HepG2 (cell line): ENCODE data around the gene DDAH1. TPM values are rescaled to one million over a fixed set of nuclear protein-coding genes. Genes with fewer than 3 reads are reported as not detected.
A peak's percentile ranks its signal among the peaks of the same experiment; 100 is the strongest.

Experiments
- ATM ChIP-seq: fragments of 450-650 bp; IDR thresholded peaks from 2 replicates; pipeline ENCODE4 v1.7.1; 2017; ENCODE audit warnings: mild to moderate bottlenecking, borderline replicate concordance
- BCL6 ChIP-seq: IDR thresholded peaks from 2 replicates; pipeline ENCODE4 v1.6.1; 2016; ENCODE audit warnings: missing genetic modification reagents, missing compliant biosample characterization
- CAMTA2 ChIP-seq: sonication (generic); formaldehyde crosslinking; IDR thresholded peaks from 2 replicates; pipeline ENCODE4 v1.4.0; 2020; ENCODE audit warnings: mild to moderate bottlenecking, missing genetic modification reagents, borderline replicate concordance
- CEBPB ChIP-seq: IDR thresholded peaks from 2 replicates; pipeline ENCODE4 v1.6.1; 2011; ENCODE audit warnings: low read depth, low read length, improper control_type of control experiment, borderline replicate concordance
- ETV6 ChIP-seq: sonication (generic); formaldehyde crosslinking; conservative IDR thresholded peaks from 2 replicates; pipeline ENCODE4 v1.4.0; 2020; ENCODE audit warnings: missing genetic modification reagents
- HOXA7 ChIP-seq: sonication (generic); formaldehyde crosslinking; IDR thresholded peaks from 2 replicates; pipeline ENCODE4 v1.8.1; 2022; ENCODE audit warnings: mild to moderate bottlenecking, missing genetic modification reagents, moderate library complexity
- NAIF1 ChIP-seq: sonication (generic); formaldehyde crosslinking; IDR thresholded peaks from 2 replicates; pipeline ENCODE4 v1.5.0; 2020; ENCODE audit warnings: mild to moderate bottlenecking, missing genetic modification reagents, borderline replicate concordance
- NRL ChIP-seq: sonication (generic); formaldehyde crosslinking; IDR thresholded peaks from 2 replicates; pipeline ENCODE4 v1.5.0; 2020; ENCODE audit warnings: missing genetic modification reagents, mild to moderate bottlenecking, moderate library complexity, borderline replicate concordance
- PAF1 ChIP-seq: IDR thresholded peaks from 2 replicates; pipeline ENCODE4 v1.6.1; 2016; ENCODE audit warnings: missing genetic modification reagents, missing compliant biosample characterization
- PHF8 ChIP-seq: sonication (generic); formaldehyde crosslinking; IDR thresholded peaks from 2 replicates; pipeline ENCODE4 v1.5.0; 2020; ENCODE audit warnings: missing genetic modification reagents
- RBM22 ChIP-seq: fragments of 200-400 bp; formaldehyde crosslinking; optimal IDR thresholded peaks from 2 replicates; pipeline ENCODE3; 2017; ENCODE audit warnings: mild to moderate bottlenecking, low read length, moderate library complexity
- SALL1 ChIP-seq: sonication (generic); formaldehyde crosslinking; IDR thresholded peaks from 2 replicates; pipeline ENCODE4 v1.8.0; 2022; ENCODE audit warnings: mild to moderate bottlenecking, missing genetic modification reagents
- SRSF9 ChIP-seq: fragments of 200-400 bp; formaldehyde crosslinking; IDR thresholded peaks from 2 replicates; pipeline ENCODE4 v1.6.1; 2018; ENCODE audit warnings: borderline replicate concordance, mild to moderate bottlenecking, low read depth, low read length; ENCODE audit not compliant: insufficient read depth, poor library complexity, severe bottlenecking
- SSRP1 ChIP-seq: IDR thresholded peaks from 2 replicates; pipeline ENCODE4 v1.6.1; 2016; ENCODE audit warnings: control low read depth
- TAF1 ChIP-seq: sonication (generic); formaldehyde crosslinking; IDR thresholded peaks from 2 replicates; pipeline ENCODE4 v1.4.0; 2020; ENCODE audit warnings: missing genetic modification reagents
- ZFP41 ChIP-seq: sonication (generic); formaldehyde crosslinking; IDR thresholded peaks from 2 replicates; pipeline ENCODE4 v1.4.0; 2020; ENCODE audit warnings: mild to moderate bottlenecking, missing genetic modification reagents, borderline replicate concordance
- ZHX2 ChIP-seq, 2 experiments: sonication (generic) in 1 of 2; formaldehyde crosslinking in 1 of 2; IDR thresholded peaks; 2 replicates each; pipeline versions ENCODE4 v1.6.1 to v1.9.0; 2014 to 2022; ENCODE audit warnings: antibody characterized with exemption in 1 of 2, borderline replicate concordance in 1 of 2, inconsistent platforms in 1 of 2, low read depth in 1 of 2, missing genetic modification reagents in 1 of 2
- ZNF746 ChIP-seq: sonication (generic); formaldehyde crosslinking; IDR thresholded peaks from 2 replicates; pipeline ENCODE4 v1.8.0; 2022; ENCODE audit warnings: mild to moderate bottlenecking, missing genetic modification reagents
- polyA plus RNA-seq, 8 experiments: library from polyadenylated mRNA; depleted of rRNA in 3 of 8; stranded (reverse) in 7 of 8; unstranded in 1 of 8; fragments of >200 nt; fragmentation: Illumina TruSeq in 4 of 8; extraction: Trizol in 4 of 8; gene quantifications; 2 replicates each; pipeline versions ENCODE4 v1.2.1 to v1.2.3, GENCODE V29; 2011 to 2016; ENCODE audit warnings: low read depth in 4 of 8, missing spikeins in 1 of 8, mixed read lengths in 1 of 8; ENCODE audit not compliant: insufficient read depth in 1 of 8
- total RNA-seq, 5 experiments: library from RNA; depleted of rRNA; stranded (reverse); fragments of >200 nt; fragmentation: Illumina TruSeq; extraction: Trizol; gene quantifications; 2 replicates each; pipeline ENCODE4 v1.2.3, GENCODE V29; 2016; ENCODE audit warnings: low read depth in 1 of 5
- TF ChIP-seq, protein P1 (sequence below): sonication (generic); formaldehyde crosslinking; IDR thresholded peaks from 2 replicates; pipeline ENCODE4 v1.4.0; 2020; ENCODE audit warnings: missing genetic modification reagents, borderline replicate concordance

DDAH1 gene
- total and polyA plus RNA-seq, 2 of the 13 experiments (the other 11 are each of a cell fraction or from before 2014, with no cell fraction given) = 39.7 to 64.4 TPM

- TF ChIP-seq, protein P1, sequence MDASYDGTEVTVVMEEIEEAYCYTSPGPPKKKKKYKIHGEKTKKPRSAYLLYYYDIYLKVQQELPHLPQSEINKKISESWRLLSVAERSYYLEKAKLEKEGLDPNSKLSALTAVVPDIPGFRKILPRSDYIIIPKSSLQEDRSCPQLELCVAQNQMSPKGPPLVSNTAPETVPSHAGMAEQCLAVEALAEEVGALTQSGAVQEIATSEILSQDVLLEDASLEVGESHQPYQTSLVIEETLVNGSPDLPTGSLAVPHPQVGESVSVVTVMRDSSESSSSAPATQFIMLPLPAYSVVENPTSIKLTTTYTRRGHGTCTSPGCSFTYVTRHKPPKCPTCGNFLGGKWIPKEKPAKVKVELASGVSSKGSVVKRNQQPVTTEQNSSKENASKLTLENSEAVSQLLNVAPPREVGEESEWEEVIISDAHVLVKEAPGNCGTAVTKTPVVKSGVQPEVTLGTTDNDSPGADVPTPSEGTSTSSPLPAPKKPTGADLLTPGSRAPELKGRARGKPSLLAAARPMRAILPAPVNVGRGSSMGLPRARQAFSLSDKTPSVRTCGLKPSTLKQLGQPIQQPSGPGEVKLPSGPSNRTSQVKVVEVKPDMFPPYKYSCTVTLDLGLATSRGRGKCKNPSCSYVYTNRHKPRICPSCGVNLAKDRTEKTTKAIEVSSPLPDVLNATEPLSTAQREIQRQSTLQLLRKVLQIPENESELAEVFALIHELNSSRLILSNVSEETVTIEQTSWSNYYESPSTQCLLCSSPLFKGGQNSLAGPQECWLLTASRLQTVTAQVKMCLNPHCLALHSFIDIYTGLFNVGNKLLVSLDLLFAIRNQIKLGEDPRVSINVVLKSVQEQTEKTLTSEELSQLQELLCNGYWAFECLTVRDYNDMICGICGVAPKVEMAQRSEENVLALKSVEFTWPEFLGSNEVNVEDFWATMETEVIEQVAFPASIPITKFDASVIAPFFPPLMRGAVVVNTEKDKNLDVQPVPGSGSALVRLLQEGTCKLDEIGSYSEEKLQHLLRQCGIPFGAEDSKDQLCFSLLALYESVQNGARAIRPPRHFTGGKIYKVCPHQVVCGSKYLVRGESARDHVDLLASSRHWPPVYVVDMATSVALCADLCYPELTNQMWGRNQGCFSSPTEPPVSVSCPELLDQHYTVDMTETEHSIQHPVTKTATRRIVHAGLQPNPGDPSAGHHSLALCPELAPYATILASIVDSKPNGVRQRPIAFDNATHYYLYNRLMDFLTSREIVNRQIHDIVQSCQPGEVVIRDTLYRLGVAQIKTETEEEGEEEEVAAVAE = peak; percentile 36; the same call in 1 of the 2 replicates
- TF ChIP-seq SRSF9 (no peak), NRL (CRISPR knock-in tag) (0 out of 2 replicates have a peak, but pooled peaks have one; percentile 36), SALL1 (CRISPR knock-in tag) (peak; percentile 81), HOXA7 (CRISPR knock-in tag) (no peak), ZFP41 (CRISPR knock-in tag) (no peak), PAF1 (CRISPR knock-in tag) (no peak), TAF1 (CRISPR knock-in tag) (peak; percentile 77; the same call in 1 of the 2 replicates), ATM (no peak), SSRP1 (CRISPR knock-in tag) (no peak), PHF8 (peak; percentile 92), BCL6 (0 out of 2 replicates have a peak, but pooled peaks have one; percentile 8), ZNF746 (0 out of 2 replicates have a peak, but pooled peaks have one; percentile 5), NAIF1 (no peak), ETV6 (CRISPR knock-in tag) (no peak; the same call in 1 of the 2 replicates), CEBPB (no peak), RBM22 (no peak), ZHX2 (IDR thresholded peaks at IDR 0.05; ENCODE audit: low read depth) (peak; percentile 68; the same call in 1 of the 2 replicates), ZHX2 (CRISPR knock-in tag; IDR thresholded peaks at IDR 0.05; ENCODE audit: borderline replicate concordance) (no peak), CAMTA2 (CRISPR knock-in tag) (no peak)
Observed at GRCh38 chr1:85276215-85276977, 188.6 kb downstream of the DDAH1 start, which contains the start of gene BCL10 (continued).
